HL-60 (cell line): Measurements from ENCODE around the gene FTH1.
"Not testable (repeated sequence)": the region's sequence is repeated elsewhere in the genome, so short reads cannot be mapped to it uniquely, and the experiment has no call there.

Source experiments
- DNase-seq, 2 experiments: peaks; one replicate each; pipeline ENCODE4 v3.0.0-alpha.2; 2010 to 2020; ENCODE audit warnings: low read depth in 1 of 2, low spot score in 1 of 2
- H3K27ac ChIP-seq: fragments of 250-450 bp; sonication (Bioruptor Pico); replicated peaks from 2 replicates; pipeline ENCODE4 v1.5.1; 2020; ENCODE audit warnings: mild to moderate bottlenecking, moderate library complexity
- H3K27me3 ChIP-seq: fragments of 250-450 bp; sonication (Bioruptor Pico); 2 replicates; pipeline ENCODE4 v1.5.1; 2021; ENCODE audit warnings: mild to moderate bottlenecking, moderate library complexity; ENCODE audit not compliant: insufficient read depth, poor library complexity, severe bottlenecking
- H3K4me3 ChIP-seq: replicated peaks from 2 replicates; pipeline ENCODE4 v1.5.1; 2011; ENCODE audit warnings: mild to moderate bottlenecking, control low read depth, low read length; ENCODE audit not compliant: insufficient read depth
- GABPA ChIP-seq: IDR thresholded peaks from 2 replicates; pipeline ENCODE4 v1.6.1; 2012; ENCODE audit warnings: low read depth
- POLR2AphosphoS5 ChIP-seq: IDR thresholded peaks from 2 replicates; pipeline ENCODE4 v1.6.1; 2012; ENCODE audit warnings: low read depth
- SPI1 ChIP-seq: IDR thresholded peaks from 2 replicates; pipeline ENCODE4 v1.6.1; 2012; ENCODE audit warnings: low read depth, mild to moderate bottlenecking, borderline replicate concordance
- TF ChIP-seq, protein P1 (sequence below): IDR thresholded peaks from 2 replicates; pipeline ENCODE4 v1.6.1; 2012; ENCODE audit warnings: low read depth; ENCODE audit not compliant: insufficient replicate concordance
- TF ChIP-seq, protein P2 (sequence below): IDR thresholded peaks from one replicate; pipeline ENCODE4 v1.5.1; 2011; ENCODE audit warnings: low read length, control low read depth, inconsistent platforms; ENCODE audit not compliant: insufficient read depth

FTH1 gene

DNA sequence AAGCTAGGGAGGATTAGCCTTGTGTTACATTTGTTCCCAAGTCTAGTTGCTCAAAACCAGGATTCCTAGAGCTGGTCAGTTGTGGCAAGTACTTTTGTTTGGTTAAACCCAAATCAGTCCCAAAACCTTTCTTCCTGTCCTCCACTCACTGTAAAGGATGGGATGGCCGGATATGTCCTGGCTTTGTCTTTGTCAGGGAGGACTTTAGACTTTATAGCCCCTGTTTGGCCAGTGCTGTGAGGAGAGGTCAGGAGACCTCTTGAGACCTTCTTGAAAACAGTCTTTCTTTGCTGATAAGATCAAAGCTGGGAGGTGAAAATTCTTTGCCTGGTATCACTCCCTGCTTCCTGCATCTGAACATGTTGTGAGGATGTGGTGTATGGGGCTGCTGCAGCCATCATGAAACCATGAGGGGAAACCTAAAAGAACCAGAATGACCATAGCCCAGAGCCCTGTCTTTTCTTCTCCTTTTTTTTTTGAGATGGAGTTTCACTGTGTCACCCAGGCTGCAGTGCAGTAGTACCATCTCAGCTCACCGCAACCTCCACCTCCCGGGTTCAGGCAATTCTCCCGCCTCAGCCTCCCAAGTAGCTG lies 43.6 kb upstream of the FTH1 start:
- DNase-seq: no peak
- TF ChIP-seq POLR2AphosphoS5: no peak
- TF ChIP-seq, protein P1, sequence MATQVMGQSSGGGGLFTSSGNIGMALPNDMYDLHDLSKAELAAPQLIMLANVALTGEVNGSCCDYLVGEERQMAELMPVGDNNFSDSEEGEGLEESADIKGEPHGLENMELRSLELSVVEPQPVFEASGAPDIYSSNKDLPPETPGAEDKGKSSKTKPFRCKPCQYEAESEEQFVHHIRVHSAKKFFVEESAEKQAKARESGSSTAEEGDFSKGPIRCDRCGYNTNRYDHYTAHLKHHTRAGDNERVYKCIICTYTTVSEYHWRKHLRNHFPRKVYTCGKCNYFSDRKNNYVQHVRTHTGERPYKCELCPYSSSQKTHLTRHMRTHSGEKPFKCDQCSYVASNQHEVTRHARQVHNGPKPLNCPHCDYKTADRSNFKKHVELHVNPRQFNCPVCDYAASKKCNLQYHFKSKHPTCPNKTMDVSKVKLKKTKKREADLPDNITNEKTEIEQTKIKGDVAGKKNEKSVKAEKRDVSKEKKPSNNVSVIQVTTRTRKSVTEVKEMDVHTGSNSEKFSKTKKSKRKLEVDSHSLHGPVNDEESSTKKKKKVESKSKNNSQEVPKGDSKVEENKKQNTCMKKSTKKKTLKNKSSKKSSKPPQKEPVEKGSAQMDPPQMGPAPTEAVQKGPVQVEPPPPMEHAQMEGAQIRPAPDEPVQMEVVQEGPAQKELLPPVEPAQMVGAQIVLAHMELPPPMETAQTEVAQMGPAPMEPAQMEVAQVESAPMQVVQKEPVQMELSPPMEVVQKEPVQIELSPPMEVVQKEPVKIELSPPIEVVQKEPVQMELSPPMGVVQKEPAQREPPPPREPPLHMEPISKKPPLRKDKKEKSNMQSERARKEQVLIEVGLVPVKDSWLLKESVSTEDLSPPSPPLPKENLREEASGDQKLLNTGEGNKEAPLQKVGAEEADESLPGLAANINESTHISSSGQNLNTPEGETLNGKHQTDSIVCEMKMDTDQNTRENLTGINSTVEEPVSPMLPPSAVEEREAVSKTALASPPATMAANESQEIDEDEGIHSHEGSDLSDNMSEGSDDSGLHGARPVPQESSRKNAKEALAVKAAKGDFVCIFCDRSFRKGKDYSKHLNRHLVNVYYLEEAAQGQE: no peak
- Histone ChIP-seq H3K4me3 (no peak overlapping the region), H3K27me3 (no peaks in the 10 kb centered on the region), H3K27ac (no peak overlapping the region)

DNA sequence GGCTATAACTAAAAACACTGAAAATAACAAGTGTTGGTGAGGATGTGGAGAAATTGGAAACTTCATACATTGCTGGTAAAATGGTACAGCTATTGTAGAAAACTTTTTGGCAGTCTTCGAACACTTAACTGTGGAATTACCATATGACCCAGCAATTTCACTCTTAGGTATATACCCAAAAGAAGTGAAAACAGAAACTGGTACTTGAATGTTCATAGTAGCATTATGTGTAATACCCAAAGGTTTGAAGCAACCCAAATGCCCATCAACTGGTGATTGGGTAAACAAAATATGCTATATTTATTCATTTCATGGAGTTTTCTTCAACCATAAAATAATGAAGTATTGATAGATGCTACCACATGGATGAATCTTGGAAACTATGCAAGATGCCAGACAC lies 40.8 kb upstream of the FTH1 start:
- H3K27me3 ChIP-seq: no peaks in the 10 kb centered on the region
- no peak for DNase-seq
- no peak overlapping the region for H3K27ac ChIP-seq
- no peak overlapping the region for H3K4me3 ChIP-seq
- TF ChIP-seq, protein P1: no peak
- no peak for TF ChIP-seq GABPA
- TF ChIP-seq POLR2AphosphoS5: no peak
- no peak for TF ChIP-seq SPI1
- TF ChIP-seq, protein P2, sequence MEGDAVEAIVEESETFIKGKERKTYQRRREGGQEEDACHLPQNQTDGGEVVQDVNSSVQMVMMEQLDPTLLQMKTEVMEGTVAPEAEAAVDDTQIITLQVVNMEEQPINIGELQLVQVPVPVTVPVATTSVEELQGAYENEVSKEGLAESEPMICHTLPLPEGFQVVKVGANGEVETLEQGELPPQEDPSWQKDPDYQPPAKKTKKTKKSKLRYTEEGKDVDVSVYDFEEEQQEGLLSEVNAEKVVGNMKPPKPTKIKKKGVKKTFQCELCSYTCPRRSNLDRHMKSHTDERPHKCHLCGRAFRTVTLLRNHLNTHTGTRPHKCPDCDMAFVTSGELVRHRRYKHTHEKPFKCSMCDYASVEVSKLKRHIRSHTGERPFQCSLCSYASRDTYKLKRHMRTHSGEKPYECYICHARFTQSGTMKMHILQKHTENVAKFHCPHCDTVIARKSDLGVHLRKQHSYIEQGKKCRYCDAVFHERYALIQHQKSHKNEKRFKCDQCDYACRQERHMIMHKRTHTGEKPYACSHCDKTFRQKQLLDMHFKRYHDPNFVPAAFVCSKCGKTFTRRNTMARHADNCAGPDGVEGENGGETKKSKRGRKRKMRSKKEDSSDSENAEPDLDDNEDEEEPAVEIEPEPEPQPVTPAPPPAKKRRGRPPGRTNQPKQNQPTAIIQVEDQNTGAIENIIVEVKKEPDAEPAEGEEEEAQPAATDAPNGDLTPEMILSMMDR: no peak

DNA sequence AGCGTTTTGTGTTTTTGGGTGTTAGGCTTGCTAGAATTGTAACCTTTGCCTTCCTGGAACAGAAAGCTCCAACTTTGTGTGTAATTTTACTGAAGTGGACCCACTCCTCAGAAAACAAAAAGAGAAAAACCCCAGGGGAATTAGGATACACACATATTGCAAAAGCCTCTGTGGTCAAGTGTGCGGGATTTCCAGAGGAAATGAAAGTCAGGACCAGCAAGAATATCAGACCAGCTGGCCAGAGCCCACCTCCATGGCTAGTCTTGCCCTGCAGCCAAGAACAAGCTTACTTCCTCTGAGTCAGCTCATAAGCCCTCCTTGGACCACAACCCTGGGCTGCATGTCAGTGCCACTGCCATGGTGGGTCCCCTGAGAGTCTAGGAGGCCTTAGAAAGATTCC lies 37.0 kb upstream of the FTH1 start:
- H3K4me3 ChIP-seq: no peak overlapping the region
- TF ChIP-seq GABPA: no peak
- TF ChIP-seq, protein P2: no peak
- no peak for TF ChIP-seq SPI1
- TF ChIP-seq POLR2AphosphoS5: no peak
- TF ChIP-seq, protein P1: no peak
- DNase-seq: peak in 1 of 2 experiments; percentile 14
- no peak overlapping the region for H3K27ac ChIP-seq
- H3K27me3 ChIP-seq: no peaks in the 10 kb centered on the region

DNA sequence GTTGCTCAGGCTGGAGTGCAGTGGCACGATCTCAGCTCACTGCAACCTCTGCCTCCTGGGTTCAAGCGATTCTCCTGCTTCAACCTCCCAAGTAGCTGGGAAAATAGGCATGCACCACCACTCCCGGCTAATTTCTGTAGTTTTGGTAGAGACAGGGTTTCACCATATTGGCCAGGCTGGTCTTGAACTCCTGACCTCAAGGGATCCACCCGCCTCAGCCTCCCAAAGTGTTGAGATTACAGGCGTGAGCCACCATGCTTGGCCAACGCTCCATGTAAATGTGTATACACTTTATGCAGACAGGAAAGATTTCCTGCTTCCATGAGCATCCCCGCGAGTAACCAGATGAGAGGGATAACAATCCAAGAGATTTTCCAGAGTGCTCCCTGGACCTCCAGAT lies 34.8 kb upstream of the FTH1 start:
- H3K4me3 ChIP-seq, H3K27me3 ChIP-seq, DNase-seq, H3K27ac ChIP-seq: not testable (repeated sequence)
